8988T (cell line): ENCODE results near the gene MACROD1.

Experiments used
- DNase-seq: peaks from one replicate; pipeline ENCODE4 v3.0.0; 2011

Gene MACROD1

DNA sequence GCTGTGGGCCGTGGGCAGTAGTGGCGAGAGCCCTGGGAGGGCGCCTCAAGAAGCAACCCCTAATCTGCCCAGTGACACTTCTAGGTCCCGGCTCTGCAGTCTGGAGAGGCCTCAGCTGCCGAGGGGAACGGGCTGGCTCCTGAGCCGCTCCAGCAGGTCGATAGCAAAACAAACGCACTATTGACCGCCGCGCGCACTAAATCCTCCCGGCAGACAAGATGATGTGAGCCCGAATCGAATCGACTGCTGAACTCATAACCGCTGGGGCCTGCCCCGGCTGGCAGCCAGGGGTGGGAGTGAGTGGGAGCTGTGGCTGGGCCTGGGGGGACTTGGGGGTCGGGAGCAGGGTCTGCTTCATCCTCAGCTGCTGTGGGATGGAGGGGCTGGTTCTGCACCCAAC lies 94.1 kb downstream of the MACROD1 start:
- DNase-seq, result no peak

DNA sequence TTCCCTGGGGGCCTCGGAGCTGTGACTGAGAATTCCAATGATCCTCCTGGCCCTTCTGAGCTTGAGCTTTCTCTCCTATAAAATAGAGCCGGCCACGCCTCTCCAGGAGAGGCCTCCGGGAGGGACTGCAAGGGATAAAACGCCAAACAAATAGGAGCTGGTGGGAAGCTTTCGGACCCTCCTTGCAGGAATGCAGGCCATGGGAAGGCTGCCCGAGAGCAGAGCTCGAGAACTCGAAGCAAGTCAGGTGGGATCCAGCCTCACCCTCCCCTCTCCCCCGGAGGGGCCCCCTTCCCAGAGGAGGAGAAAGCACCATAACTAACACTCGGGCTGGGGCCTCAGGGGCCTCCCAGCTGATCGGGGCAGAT lies 95.6 kb downstream of the MACROD1 start:
- DNase-seq, result no peak

DNA sequence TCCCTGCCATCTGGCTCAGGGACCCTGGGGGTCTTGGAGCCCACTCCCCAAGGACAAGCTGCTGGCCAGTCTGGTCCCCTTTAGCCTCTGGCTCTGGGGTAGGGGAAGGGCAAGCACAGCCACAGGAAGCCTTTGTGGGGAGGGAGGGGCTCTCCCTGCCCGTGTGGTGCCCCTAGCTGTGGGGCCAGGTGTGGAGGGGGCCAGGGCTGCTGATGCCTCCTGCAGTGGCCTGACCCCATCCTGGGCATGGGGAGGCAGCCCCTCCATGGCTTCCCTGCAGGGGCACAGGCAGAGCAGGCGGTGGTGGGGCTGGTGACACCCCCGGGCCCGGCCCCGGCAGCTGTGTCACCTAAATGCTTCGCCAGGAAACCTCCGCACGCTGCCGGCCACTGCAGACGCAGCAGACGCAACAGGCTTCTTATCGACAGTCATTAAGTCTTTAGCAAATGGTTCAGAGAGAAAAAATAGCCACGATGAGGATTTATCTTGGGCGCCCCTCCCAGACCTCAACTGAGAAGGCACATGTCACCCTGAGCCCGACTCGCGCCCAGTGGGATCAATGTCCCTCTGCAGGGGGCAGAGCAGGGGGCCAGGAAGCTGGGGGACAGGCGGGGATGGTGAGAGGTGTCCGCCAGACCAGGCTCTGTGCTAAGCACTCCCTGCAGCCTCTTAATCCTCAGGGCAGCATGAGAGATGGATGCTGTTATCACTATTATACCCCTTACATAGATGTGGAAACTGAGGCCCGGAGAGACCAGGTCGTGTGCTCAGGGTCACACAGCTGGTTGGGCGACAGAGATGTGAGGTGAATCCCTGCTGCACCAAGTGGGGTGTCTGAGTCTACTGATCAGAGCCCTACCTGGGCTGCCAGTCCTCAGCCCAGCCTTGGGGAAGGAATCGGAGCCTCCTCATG lies 96.3 kb downstream of the MACROD1 start:
- DNase-seq, result no peak

DNA sequence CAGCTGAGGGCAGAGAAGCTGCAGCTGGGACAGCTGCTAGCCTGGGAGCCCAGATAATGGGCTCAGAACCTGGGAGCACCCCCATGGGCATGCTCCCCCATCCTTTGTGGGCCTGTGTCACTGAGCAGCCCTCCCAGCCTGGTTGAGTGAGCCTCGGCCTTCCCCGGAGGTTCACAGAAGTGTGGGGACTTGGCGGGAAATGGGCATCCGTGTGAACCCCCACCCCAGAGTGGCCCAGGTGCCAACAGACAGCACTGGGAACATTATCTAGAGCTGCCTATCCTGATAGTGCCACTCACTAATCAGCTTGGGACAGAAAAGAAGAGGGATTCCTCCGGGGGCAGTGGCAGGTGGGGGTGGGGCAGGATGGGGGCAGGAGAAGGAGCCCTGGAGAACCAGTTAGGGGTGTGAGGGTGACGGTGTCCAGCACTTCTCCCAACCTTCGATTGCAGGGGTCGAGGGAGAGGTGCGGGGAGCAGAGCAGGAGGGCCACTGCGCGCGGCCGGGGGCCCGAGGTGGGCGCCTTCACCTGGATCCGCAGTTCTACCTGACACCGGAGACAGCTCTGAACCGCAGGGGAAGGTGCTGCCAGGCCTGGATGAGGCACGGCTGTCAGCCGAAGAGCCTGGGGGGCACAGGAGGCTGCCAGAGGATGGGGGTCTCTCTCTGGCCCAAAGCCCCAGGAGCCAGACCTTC lies 97.1 kb downstream of the MACROD1 start:
- DNase-seq, result no peak

DNA sequence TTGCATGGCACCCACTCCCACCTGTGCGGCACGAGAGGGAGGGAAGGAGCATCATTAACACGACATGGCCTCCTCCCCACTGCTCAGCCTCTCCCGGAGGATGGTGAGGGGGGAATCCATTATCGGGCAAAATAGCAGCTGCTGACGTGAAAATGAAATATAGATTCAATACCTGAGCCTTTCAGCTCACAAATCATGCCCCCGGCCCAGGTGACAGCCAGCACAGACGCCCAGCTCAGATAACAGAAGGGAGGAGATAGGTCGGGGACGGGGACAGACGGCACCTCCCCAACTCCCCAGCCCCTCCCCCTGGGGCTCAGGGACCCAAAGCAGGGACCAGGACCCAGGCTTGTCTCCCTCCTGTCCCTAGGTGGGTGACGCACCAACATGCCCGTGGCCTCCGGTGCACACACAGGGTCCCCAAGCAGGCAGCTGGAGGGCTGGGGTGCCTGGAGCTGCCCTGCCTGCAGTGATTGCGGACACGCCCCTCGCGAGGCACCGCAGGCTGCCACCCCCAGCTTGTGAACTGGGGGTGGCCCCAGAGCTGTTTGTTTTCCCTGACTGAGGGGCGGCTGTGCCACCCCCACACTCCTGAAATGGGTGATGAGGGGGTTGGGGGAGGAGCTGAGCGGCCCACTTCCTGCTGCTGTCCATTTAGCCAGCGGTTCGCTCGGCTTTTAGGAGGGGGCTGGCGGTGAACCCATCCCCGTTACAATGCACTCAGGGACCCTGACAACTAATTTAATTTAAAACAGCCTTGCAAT lies 98.5 kb downstream of the MACROD1 start:
- no peak for DNase-seq

DNA sequence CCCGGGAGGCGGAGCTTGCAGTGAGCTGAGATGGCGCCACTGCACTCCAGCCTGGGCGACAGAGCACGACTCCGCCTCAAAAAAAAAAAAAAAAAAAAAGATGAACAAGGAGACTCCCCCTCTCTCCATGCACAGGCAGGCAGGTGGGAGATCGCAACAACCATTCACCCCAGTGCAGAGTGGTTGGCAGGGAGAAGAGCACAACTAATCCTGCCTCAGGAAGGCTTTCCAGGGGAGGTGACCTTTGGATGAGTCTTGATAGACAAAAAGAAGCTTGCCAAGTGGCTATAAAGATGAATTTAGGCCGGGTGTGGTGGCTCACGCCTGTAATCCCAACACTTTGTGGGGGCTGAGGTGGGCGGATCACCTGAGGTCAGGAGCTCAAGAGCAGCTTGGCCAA lies 100.2 kb downstream of the MACROD1 start:
- no peak for DNase-seq

DNA sequence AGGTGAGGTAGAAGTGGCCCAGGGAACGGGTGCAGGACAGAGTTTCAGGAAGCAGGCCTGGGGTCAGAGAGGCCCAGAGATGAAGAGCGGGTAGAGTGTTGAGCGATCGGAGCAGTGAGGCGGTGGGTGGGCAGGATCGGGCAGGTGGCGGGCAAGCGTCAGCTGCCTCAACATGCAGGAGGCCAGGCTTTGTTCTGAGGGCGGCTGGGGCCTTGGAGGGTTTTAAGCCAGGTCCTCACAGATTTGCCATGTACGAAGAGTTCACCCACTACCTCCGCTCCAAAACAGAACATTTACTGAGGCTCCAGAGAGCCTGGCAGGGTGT lies 100.8 kb downstream of the MACROD1 start:
- no peak for DNase-seq

DNA sequence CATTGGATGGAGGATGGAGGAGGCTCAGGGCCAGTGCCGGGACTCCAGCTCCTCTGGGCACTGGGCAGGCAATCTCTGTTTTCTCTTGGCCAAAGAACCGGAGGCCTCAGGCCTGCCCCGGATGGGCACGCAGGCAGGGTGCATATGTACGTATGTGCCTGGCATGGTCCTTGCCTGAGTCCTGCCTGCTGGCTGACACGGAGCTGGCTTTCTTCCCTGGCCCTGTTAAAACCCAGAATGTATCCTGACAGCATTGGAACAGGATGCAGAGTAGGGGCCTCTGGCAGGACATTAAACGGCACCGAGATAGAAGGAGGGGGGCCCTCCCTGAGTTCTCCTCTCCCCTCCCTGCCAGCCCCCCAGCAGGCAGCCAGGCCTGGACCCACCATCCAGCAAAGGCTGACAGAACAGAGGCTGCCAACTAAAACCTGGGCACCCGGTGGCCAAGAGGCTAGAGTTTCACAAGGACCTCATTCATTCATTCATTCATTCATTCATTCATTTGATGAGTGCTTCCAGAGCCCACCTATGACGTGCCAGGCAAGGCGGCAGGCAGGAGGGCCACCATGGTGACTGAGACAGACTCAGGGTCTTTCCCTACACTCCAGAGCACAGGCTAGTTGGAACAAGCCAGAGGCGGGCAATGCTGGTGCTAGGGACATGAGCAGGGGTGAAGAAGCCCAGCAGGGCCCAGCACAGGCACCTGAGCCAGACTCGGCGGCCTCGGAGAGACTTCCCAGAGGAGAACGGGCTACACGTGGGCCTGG lies 101.4 kb downstream of the MACROD1 start:
- DNase-seq, result no peak

DNA sequence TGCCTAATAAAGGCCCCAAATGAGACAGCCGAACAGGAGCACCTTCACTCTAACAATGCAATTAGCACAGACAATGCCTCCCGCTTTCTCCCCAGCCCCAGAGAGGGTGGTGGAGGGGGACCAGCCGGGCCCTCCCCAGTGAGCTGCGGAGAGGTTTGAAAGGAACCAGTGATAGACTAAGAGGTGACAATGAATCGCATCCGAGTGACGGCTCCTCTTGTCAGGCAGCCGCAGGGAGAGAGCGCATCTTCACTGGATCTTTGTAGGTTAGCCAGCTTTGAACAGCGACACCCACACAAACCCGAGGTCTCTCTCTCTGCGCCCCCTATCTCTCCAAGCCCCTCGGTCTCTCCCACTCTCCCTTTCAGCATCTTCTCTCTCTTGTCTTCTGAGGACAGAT lies 102.1 kb downstream of the MACROD1 start:
- DNase-seq, result no peak

DNA sequence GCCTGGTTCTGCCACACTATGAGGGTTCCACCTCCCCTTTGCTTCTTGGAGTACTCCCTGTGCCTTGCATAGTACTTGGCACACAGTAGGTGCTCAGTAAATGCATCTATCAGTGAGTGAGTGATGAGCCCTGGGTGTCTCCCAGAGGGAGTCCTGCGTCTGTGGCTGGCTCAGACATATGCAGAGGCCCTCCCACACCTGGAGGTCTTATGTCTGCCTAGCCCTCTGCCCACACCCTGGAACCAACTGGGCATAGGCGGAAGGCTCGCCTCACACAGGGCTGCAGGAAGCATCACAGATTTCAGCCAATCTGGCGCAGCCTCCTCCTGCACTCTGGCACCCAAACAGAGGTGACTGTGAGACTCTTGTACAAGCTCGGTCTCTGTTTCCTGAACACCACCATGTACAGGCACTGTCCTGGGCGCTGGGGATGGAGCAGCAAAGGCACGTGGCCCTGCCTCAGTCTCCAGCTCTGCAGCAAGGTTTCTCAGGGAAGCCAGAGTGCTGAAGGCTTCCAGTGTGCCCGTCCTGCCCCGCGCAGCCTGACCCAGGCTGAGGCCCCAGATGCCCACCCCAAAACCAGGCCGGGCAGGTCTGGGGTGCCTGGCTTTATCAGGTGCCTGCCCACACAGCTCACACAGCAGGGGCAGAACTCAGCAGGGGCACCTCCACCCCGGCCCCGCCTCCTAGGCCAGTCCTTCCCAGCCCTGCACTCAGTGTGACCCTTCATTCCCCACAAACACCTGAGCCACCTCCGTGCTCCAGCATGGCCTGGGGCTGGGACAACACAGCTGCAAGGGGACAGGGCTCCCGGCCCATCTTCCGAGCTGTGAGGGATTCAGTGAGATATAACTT lies 103.5 kb downstream of the MACROD1 start:
- no peak for DNase-seq

DNA sequence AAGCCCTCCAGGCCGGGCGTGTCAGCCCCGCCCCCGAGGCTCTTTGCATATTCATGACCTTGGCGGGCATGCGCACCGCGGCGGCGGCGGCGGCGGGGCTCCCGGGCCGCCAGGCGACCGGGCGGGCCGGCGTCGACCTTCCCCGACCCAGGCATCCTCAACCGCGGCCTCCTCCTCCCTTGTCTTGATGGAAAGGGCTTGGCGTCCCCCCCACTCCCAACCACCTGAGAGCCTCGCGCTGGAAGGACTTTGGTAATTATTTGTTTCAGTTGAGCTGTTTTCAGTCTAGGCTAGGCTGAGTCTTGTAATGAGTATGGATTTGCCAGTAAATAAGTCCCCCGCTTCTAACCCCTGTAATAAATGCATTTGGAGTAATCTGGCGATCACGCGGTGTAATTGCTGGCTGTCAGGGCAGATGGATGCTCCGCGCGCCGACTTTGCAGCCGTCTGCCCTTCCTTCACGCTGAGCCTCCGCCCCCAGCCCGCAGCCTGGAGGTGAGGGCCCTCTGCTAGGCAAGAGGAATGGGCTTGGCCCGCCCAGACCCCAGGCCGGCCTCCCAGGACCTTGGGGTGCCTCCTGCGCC lies 105.0 kb downstream of the MACROD1 start:
- no peak for DNase-seq

DNA sequence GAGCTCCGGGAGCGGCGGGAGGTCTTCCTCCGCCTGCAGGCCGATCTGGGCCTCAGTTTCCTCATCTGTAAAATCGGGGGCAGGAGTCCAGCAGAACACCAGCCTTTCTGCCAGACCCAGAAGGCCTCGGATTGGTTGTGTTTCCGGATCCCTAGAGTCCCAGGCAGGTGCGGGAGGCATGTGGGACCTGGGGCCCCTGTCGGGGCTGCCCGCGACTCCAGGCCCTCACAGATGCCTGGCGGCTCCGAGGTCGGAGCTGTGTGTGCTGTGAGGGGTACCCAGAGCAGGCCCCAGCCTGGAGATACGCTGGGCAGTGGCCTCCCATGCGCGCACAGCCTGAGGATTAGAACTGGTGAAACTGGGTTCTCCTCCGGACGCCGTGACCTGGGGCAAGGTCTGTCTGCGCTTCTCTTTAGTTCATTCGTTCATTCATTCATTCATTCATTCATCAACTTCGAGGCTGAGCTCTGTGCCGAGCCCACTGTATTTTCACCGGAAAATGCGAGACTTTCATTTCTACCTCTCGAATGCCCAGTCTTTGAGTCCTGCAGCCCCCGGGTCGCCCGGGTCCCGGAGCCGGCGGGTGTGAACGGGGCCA lies 105.6 kb downstream of the MACROD1 start:
- no peak for DNase-seq

DNA sequence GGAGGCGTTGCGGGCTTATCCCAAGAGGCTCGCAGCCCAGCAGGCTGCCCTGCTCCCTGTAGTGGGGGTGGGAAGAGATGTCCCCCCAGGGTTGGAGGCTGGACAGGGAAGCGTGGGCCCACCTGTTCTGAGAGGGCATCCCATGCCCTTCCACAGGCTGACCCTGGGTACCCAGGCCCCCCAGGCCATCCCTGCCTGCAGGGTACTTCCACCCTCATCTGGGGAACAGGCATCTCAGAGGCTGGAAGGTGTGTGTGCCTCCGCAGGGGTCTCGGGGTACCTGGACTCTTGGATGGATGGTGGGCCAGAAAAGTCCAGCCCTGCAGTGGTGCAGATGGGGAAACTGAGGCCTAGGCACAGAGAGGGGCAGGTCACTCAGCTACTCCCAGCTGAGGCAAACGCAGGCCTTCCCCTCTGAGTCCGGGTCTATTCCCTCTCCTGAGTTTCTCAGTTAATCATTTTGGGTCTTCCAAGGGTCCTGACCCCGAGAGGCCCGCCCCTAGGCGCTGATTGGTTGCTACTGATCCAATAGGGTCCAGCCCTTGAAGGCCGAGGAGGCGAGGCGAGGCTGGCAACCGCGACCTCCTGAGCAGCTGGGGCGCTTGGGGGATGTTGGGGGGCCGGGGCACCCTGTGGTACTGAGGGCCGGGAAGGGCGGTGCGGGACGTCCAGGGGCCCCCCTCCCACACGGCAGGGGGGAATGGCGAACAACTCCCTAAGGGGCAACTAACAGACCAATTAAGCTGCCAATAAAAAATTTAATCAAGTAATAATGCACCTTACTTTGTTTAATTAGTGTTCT lies 106.4 kb downstream of the MACROD1 start:
- no peak for DNase-seq

DNA sequence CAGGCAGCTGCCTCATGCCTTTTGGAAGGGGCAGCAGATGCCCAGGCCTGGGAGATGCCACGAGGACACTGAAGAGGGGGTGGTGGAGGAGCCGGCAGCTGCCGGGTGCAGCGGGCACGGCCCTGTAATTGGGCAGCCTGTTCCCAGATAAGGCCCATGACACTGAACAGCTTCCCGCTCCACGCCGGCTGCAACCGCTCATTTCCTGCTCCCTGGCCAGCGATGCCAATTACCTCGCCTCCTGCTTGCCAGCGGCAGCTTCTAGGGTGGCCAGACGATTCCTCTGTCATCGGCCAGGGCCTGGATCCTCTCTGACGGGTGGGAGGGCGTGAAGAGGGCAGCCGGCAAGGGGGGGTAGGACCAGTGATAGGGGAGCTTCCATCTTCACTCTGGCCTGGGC lies 107.4 kb downstream of the MACROD1 start:
- DNase-seq, result no peak

DNA sequence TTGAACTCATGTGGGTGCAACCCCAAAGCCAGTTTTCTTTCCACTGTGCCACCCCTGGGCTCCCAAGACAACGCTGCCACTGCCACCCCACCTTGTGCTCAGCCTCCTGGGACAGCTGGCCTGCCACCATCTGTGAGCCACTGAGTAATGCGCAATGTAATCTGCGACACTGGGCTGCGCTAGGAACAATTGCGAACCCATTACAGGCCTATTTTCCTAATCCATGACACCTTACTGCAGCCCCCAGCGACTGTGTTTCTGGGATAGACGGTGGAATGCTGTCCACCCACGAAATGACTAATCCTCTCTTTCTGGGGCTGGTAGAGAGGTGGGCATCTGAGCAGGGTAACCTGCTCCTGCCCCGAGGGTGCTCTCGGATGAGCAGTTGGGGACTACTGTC lies 108.0 kb downstream of the MACROD1 start:
- no peak for DNase-seq

DNA sequence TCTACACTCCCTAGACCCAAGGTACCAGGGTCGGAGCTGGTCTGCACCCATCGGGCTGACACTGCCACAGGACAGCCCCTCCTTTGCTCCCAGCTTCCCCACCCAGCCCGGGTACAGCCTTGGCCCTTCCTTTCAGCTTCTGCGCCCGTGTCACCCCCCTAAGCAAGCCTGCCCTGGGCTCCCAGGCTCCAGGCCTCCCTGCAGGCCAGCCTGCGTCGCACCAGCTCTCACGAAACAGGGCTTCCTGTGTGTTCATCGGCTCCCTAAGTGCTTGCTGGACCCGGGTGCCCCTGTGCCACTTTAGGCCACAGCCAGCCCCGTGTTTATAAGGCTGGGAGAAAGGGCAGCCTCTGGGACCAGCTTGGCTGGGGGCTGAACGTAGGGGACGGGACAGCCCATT lies 109.1 kb downstream of the MACROD1 start:
- no peak for DNase-seq

DNA sequence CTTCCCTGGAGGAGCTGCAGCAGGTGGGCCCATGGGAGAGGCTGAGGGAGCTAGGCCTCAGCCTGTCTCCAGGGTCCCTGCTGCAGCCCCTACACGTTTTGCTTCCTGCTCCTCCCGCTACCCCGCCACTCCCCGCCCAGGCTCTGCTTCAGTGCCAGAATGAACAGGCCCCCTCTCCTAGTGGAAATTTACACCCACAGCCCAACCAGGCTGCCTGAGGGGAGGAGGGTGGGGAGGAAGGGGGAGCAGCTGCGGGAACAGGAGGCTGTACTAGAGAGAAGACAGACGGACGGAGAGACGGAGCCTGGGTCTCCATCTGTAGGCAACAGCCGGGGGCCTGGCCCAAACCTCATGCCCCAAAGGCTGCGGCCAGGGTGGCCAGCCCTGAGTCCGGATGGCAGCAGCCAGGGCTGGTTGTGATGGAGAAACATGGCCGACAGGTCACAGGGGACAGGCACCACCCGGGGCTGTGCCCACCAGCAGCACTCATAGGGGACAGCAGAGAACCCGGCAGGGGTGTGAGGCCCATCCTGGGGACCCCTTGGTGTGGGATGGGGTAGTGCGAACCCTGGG lies 109.6 kb downstream of the MACROD1 start:
- no peak for DNase-seq

DNA sequence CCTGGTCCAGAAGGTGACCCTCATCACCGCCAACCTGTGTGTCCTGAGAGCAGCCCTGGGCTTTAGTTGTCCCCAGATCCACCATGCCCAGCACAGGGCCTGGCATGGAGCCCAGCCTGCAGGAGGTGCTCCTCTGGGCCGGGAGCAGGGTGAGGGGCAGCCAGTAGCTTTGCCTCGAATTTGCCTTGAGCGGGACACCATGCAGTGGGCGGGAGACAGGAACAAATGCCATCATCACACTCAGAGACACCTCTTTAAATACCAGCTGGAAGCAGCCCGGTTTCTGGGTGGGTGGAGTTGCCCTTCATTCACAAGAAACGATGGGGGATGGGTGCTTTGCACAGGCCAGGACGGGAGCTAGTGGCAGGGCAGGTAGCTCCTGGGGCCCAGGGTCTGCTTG lies 110.8 kb downstream of the MACROD1 start:
- DNase-seq, result no peak

DNA sequence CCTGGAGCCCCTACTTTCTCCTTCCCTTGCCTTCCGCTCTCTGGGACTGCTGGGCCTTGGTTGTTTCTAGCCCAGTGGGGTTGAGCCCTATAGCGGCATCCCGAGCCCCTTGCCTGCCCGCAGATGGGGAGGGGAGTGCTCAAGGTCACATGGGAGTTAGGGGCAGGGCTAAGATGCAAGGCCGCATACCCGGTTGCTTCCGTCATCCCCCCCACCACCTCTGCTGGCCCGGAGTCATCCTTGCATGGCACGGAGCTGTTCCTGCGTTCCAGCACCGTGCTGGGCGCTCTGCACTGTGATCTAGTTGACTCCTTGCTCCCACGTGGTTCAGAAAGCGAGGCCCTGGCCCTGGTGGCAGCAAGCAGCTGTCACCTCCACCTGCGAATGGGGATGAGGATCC lies 112.2 kb downstream of the MACROD1 start:
- DNase-seq, result no peak
